Transverse colon (tissue), 4 donors: ENCODE results near the gene TRA2B. TPM values are rescaled to one million over a fixed set of nuclear protein-coding genes. Genes with fewer than 3 reads are reported as not detected.

ENCODE experiments used
- DNase-seq: peaks from one replicate; pipeline ENCODE4 v3.0.0-alpha.2; 2019
- H3K27ac ChIP-seq, 4 donors: fragments of 200-600 bp; sonication (generic); 2 replicates each; pipeline ENCODE4 v1.5.1; 2016 to 2018; ENCODE audit warnings: inconsistent platforms in 4 of 4
- H3K27me3 ChIP-seq: fragments of 200-600 bp; sonication (generic); 2 replicates; pipeline ENCODE4 v1.5.1; 2017; ENCODE audit warnings: inconsistent platforms
- H3K36me3 ChIP-seq, 4 donors: fragments of 200-600 bp; sonication (generic); 2 replicates each; pipeline ENCODE4 v1.5.1; 2017 to 2019; ENCODE audit warnings: inconsistent platforms in 4 of 4
- H3K4me1 ChIP-seq, 4 donors: fragments of 200-600 bp; sonication (generic); 2 replicates each; pipeline ENCODE4 v1.5.1; 2017 to 2020; ENCODE audit warnings: inconsistent platforms in 4 of 4
- H3K4me3 ChIP-seq, 4 donors: fragments of 200-600 bp; sonication (generic); 1 replicate in 1 of 4; 2 replicates in 3 of 4; pipeline versions ENCODE4 v1.5.1 to v1.6.1; 2017 to 2019; ENCODE audit warnings: inconsistent platforms in 4 of 4
- H3K9me3 ChIP-seq, 2 donors: fragments of 200-600 bp; sonication (generic); 2 replicates each; pipeline ENCODE4 v1.5.1; 2017 to 2019; ENCODE audit warnings: inconsistent platforms in 2 of 2
- CTCF ChIP-seq, 5 experiments: fragments of 200-600 bp in 3 of 5; fragments of 450-650 bp in 2 of 5; sonication (generic) in 3 of 5; IDR thresholded peaks; 1 replicate in 2 of 5; 2 replicates in 3 of 5; pipeline ENCODE4 v1.5.1; 2016 to 2017; ENCODE audit warnings: antibody characterized with exemption in 5 of 5, inconsistent platforms in 3 of 5, mild to moderate bottlenecking in 2 of 5, moderate library complexity in 1 of 5
- EP300 ChIP-seq: sonication (generic); formaldehyde crosslinking; IDR thresholded peaks from one replicate; pipeline ENCODE4 v1.6.1; 2017; ENCODE audit warnings: antibody characterized with exemption, low read depth
- POLR2A ChIP-seq: fragments of 450-650 bp; IDR thresholded peaks from one replicate; pipeline ENCODE4 v1.6.1; 2016; ENCODE audit warnings: antibody characterized with exemption, mild to moderate bottlenecking, moderate library complexity
- POLR2AphosphoS5 ChIP-seq, 3 donors: sonication (generic); formaldehyde crosslinking; IDR thresholded peaks; one replicate each; pipeline ENCODE4 v1.6.1; 2016; ENCODE audit warnings: antibody characterized with exemption in 3 of 3
- whole genome bisulfite sequencing, 2 donors: methylation state at CpG; one replicate each; pipeline ENCODE4 v1.1.5; 2018; ENCODE audit warnings: low coverage in 1 of 2; 5-methylcytosine and 5-hydroxymethylcytosine counted together
- in situ Hi-C, 4 donors: fragments of 200-750 bp; cut with MboI; loops; one replicate each; pipeline versions ENCODE4 v1.15.0 to v1.15.1; 2017; ENCODE audit warnings: low sequenced_read_pairs in 3 of 4, low pct_ligation_motif_present in 1 of 4, low pct_unique_long_range_greater_than_20kb in 1 of 4
- intact Hi-C: fragments of 100-400 bp; cut with DNase I; formaldehyde crosslinking; loops from one replicate; pipeline ENCODE4 v1.15.1; 2023; ENCODE audit warnings: low total_unique reads
- total RNA-seq, 4 donors: library from RNA; depleted of rRNA; stranded (reverse); fragments of >200 nt; gene quantifications; one replicate each; pipeline ENCODE4 v1.1.0, GENCODE V29; 2016

Gene TRA2B
- total RNA-seq, 4 donors from 2014 or later: 69.1 to 154 (median 92.6) TPM

GRCh38 chr3:185900228-185900627 is 37.6 kb downstream of the TRA2B start:
- WGBS, 2 donors: 59% methylated on average over 1 of the region's 1 CpG; no CpG with 5 or more reads in 1 of the 2 donors

GRCh38 chr3:185896636-185897035 is 41.2 kb downstream of the TRA2B start:
- DNase-seq: no peak
- no peaks in the 10 kb centered on the region for H3K9me3 ChIP-seq
- no peak overlapping the region for H3K27ac ChIP-seq
- H3K4me3 ChIP-seq: no peak overlapping the region
- H3K36me3 ChIP-seq: no peaks in the 10 kb centered on the region
- 76% methylated on average over 3 of the region's 3 CpGs; no CpG with 5 or more reads in 1 of the 2 donors for WGBS, 2 donors
- in situ Hi-C loops (no loop called here), intact Hi-C loops (no loop called here)
- H3K4me1 ChIP-seq: no peaks in the 10 kb centered on the region
- no peaks in the 10 kb centered on the region for H3K27me3 ChIP-seq
- TF ChIP-seq POLR2A (no peak), EP300 (no peak), CTCF (IDR thresholded peaks at IDR 0.05) (no peak), POLR2AphosphoS5 (IDR thresholded peaks at IDR 0.05) (no peak)

More at GRCh38 chr3:185900228-185900627, 37.6 kb downstream of the TRA2B start:
- intact Hi-C loops (no loop called here), in situ Hi-C loops (no loop called here)
- H3K4me3 ChIP-seq: no peak overlapping the region
- H3K9me3 ChIP-seq: no peaks in the 10 kb centered on the region
- no peaks in the 10 kb centered on the region for H3K27me3 ChIP-seq
- no peaks in the 10 kb centered on the region for H3K36me3 ChIP-seq
- DNase-seq: peak; percentile 10
- no peak overlapping the region for H3K27ac ChIP-seq
- no peaks in the 10 kb centered on the region for H3K4me1 ChIP-seq
- TF ChIP-seq EP300: no peak
- no peak for TF ChIP-seq POLR2AphosphoS5 (IDR thresholded peaks at IDR 0.05)
- no peak for TF ChIP-seq CTCF (IDR thresholded peaks at IDR 0.05)
- no peak for TF ChIP-seq POLR2A

- Histone ChIP-seq H3K9me3 (no peaks in the 10 kb centered on the region), H3K36me3 (no peaks in the 10 kb centered on the region), H3K4me1 (no peaks in the 10 kb centered on the region), H3K27me3 (no peaks in the 10 kb centered on the region), H3K4me3 (no peak overlapping the region), H3K27ac (no peak overlapping the region)
- DNase-seq: no peak
- intact Hi-C loops (no loop called here), in situ Hi-C loops (no loop called here)
- WGBS, 2 donors: 56 to 64% methylated on average over 2 of the region's 2 CpGs
- TF ChIP-seq POLR2A: no peak
- no peak for TF ChIP-seq CTCF (IDR thresholded peaks at IDR 0.05)
- no peak for TF ChIP-seq EP300
- no peak for TF ChIP-seq POLR2AphosphoS5 (IDR thresholded peaks at IDR 0.05)
These were observed 50.7 kb downstream of the TRA2B start for GRCh38 chr3:185887066-185887465.

GRCh38 chr3:185884641-185885040 is 53.2 kb downstream of the TRA2B start:
- TF ChIP-seq CTCF (IDR thresholded peaks at IDR 0.05) (no peak), POLR2AphosphoS5 (IDR thresholded peaks at IDR 0.05) (no peak), POLR2A (no peak), EP300 (no peak)
- H3K4me3 ChIP-seq: no peak overlapping the region
- intact Hi-C loops (no loop called here), in situ Hi-C loops (no loop called here)
- no peak for DNase-seq
- WGBS, 2 donors: 53 to 80% methylated on average over 1 of the region's 1 CpG
- H3K27me3 ChIP-seq: no peaks in the 10 kb centered on the region
- H3K4me1 ChIP-seq: no peaks in the 10 kb centered on the region
- no peaks in the 10 kb centered on the region for H3K36me3 ChIP-seq
- H3K27ac ChIP-seq: no peak overlapping the region
- no peaks in the 10 kb centered on the region for H3K9me3 ChIP-seq
